Natural killer cell (primary cell): Measurements from ENCODE around the gene APLF. TPM values are rescaled to one million over a fixed set of nuclear protein-coding genes. Genes with fewer than 3 reads are reported as not detected.
"Not testable (repeated sequence)": the region's sequence is repeated elsewhere in the genome, so short reads cannot be mapped to it uniquely, and the experiment has no call there.

Source experiments
- ATAC-seq, 3 donors: fragments of 150-1000 bp in 2 of 3; fragments of 200-7000 bp in 1 of 3; cut with Tn5 transposase; 1 replicate in 1 of 3; 2 replicates in 2 of 3; pipeline ENCODE4 v1.10.0; 2021; ENCODE audit warnings: mild to moderate bottlenecking in 2 of 3, moderate library complexity in 2 of 3
- DNase-seq, 2 donors: peaks; one replicate each; pipeline versions ENCODE4 v3.0.0 to v3.0.0-alpha.2; 2013 to 2021; ENCODE audit warnings: mixed read lengths in 1 of 2
- H3K27ac ChIP-seq: one replicate; pipeline ENCODE4 v1.5.1; 2013; ENCODE audit warnings: mild to moderate bottlenecking, low read length
- H3K27me3 ChIP-seq: one replicate; pipeline ENCODE4 v1.6.1; 2013; ENCODE audit warnings: low read length; ENCODE audit not compliant: control insufficient read depth, insufficient read depth
- H3K36me3 ChIP-seq: one replicate; pipeline ENCODE4 v1.6.1; 2013; ENCODE audit warnings: low read length; ENCODE audit not compliant: control insufficient read depth, insufficient read depth
- H3K4me1 ChIP-seq: one replicate; pipeline ENCODE4 v1.6.1; 2013; ENCODE audit warnings: low read length; ENCODE audit not compliant: control insufficient read depth, insufficient read depth
- H3K4me3 ChIP-seq: one replicate; pipeline ENCODE4 v1.5.1; 2013; ENCODE audit warnings: low read length
- H3K9me3 ChIP-seq: one replicate; pipeline ENCODE4 v1.6.1; 2013; ENCODE audit warnings: low read length; ENCODE audit not compliant: control insufficient read depth, insufficient read depth
- H3K27ac Mint-ChIP-seq, 2 donors: one replicate each; pipeline ENCODE4 v1.8.0; 2022; ENCODE audit warnings: mild to moderate bottlenecking in 2 of 2, mixed read lengths in 2 of 2, moderate library complexity in 1 of 2
- H3K27me3 Mint-ChIP-seq, 2 donors: one replicate each; pipeline ENCODE4 v1.8.0; 2022; ENCODE audit warnings: low read depth in 2 of 2, mixed read lengths in 2 of 2
- H3K36me3 Mint-ChIP-seq: one replicate; pipeline ENCODE4 v1.8.0; 2022; ENCODE audit warnings: mixed read lengths
- H3K4me1 Mint-ChIP-seq, 2 donors: one replicate each; pipeline ENCODE4 v1.8.0; 2022; ENCODE audit warnings: mixed read lengths in 2 of 2
- H3K4me3 Mint-ChIP-seq: one replicate; pipeline ENCODE4 v1.8.0; 2022; ENCODE audit warnings: mild to moderate bottlenecking, moderate library complexity, mixed read lengths
- H3K9me3 Mint-ChIP-seq, 2 donors: one replicate each; pipeline ENCODE4 v1.8.0; 2022; ENCODE audit warnings: mixed read lengths in 2 of 2
- WGBS: methylation state at CpG from one replicate; pipeline ENCODE4 v1.1.7; 2013; ENCODE audit warnings: missing lambda C conversion rate; ENCODE audit not compliant: insufficient coverage; 5-methylcytosine and 5-hydroxymethylcytosine counted together
- intact Hi-C: fragments of 100-400 bp; cut with micrococcal nuclease; formaldehyde crosslinking; loops from one replicate; pipeline ENCODE4 v1.14.2; 2022
- total RNA-seq, 4 donors: library from RNA; stranded (reverse); fragments of 120-200 nt in 1 of 4; gene quantifications; one replicate each; pipeline versions ENCODE4 v1.2.3 to v1.2.4, GENCODE V29; 2013 to 2022
- TF ChIP-seq, protein P1 (sequence below): fragments of 200-600 bp; IDR thresholded peaks from one replicate; pipeline ENCODE4 v1.8.0; 2022; ENCODE audit warnings: antibody characterized with exemption

The APLF gene
- total RNA-seq, 3 donors from 2014 or later (not counting 1 experiment from before 2014, with no cell fraction given) = 2.2 to 4.3 (median 3.8) TPM

DNA sequence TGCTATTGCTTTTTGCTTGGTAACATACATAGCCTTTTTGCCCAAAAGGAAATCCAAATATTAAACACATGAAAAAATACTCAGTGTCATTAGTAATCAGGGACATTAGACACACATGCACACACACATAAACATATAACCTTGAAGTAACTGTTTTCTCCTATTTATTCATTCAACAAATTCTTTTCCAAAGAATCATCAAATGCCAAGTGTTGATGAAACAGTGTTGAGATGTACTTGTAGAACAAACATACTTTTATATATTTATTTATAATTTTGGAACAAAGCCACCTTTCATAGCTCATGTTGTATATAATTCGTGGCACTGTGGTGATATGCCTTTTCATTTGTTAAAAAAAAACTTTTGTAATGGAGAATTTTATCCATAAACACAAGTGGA lies 81.0 kb downstream of the APLF start:
- no peaks in the 10 kb centered on the region for H3K4me1 Mint-ChIP-seq
- Histone ChIP-seq H3K36me3 (no peaks in the 10 kb centered on the region), H3K27ac (no peak overlapping the region), H3K4me3 (no peak overlapping the region), H3K27me3 (no peaks in the 10 kb centered on the region), H3K9me3 (no peaks in the 10 kb centered on the region), H3K4me1 (no peaks in the 10 kb centered on the region)
- no peak for ATAC-seq
- no peak for DNase-seq
- no peaks in the 10 kb centered on the region for H3K9me3 Mint-ChIP-seq
- H3K4me3 Mint-ChIP-seq = no peak overlapping the region
- no peaks in the 10 kb centered on the region for H3K36me3 Mint-ChIP-seq
- intact Hi-C loops = no loop called here
- H3K27me3 Mint-ChIP-seq = no peaks in the 10 kb centered on the region
- TF ChIP-seq, protein P1, sequence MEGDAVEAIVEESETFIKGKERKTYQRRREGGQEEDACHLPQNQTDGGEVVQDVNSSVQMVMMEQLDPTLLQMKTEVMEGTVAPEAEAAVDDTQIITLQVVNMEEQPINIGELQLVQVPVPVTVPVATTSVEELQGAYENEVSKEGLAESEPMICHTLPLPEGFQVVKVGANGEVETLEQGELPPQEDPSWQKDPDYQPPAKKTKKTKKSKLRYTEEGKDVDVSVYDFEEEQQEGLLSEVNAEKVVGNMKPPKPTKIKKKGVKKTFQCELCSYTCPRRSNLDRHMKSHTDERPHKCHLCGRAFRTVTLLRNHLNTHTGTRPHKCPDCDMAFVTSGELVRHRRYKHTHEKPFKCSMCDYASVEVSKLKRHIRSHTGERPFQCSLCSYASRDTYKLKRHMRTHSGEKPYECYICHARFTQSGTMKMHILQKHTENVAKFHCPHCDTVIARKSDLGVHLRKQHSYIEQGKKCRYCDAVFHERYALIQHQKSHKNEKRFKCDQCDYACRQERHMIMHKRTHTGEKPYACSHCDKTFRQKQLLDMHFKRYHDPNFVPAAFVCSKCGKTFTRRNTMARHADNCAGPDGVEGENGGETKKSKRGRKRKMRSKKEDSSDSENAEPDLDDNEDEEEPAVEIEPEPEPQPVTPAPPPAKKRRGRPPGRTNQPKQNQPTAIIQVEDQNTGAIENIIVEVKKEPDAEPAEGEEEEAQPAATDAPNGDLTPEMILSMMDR = no peak
- WGBS = no CpG with 5 or more reads among the region's 1 CpG
- H3K27ac Mint-ChIP-seq = no peak overlapping the region

DNA sequence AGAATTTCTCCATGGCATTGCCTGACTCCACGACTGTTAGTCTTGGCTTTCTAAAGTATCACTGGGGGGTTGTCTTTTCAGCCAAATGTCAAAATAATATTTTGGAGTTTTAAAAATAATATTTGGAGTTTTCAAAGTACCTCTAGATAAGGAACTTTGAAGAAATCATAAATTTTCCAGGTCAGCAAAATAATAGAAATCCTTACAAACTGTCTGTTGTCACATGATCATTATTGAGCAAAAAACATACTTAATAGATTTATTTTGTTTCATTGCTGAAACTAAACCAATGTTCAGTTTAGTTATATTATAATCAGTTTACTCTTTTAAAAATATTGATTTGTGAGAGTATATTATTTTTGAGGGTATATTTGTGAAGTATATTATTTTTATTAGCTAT lies 85.7 kb downstream of the APLF start:
- intact Hi-C loops = no loop called here
- Mint-ChIP-seq H3K36me3 (no peaks in the 10 kb centered on the region), H3K9me3 (no peaks in the 10 kb centered on the region), H3K27me3 (no peaks in the 10 kb centered on the region), H3K4me1 (no peaks in the 10 kb centered on the region), H3K4me3 (no peak overlapping the region), H3K27ac (no peak overlapping the region)
- no peak overlapping the region for H3K4me3 ChIP-seq
- TF ChIP-seq, protein P1 = no peak
- no peaks in the 10 kb centered on the region for H3K9me3 ChIP-seq
- DNase-seq (no peak), ATAC-seq (no peak)
- WGBS = 100% methylated on average over 1 of the region's 1 CpG
- no peaks in the 10 kb centered on the region for H3K4me1 ChIP-seq
- no peaks in the 10 kb centered on the region for H3K36me3 ChIP-seq
- no peak overlapping the region for H3K27ac ChIP-seq
- H3K27me3 ChIP-seq = no peaks in the 10 kb centered on the region

DNA sequence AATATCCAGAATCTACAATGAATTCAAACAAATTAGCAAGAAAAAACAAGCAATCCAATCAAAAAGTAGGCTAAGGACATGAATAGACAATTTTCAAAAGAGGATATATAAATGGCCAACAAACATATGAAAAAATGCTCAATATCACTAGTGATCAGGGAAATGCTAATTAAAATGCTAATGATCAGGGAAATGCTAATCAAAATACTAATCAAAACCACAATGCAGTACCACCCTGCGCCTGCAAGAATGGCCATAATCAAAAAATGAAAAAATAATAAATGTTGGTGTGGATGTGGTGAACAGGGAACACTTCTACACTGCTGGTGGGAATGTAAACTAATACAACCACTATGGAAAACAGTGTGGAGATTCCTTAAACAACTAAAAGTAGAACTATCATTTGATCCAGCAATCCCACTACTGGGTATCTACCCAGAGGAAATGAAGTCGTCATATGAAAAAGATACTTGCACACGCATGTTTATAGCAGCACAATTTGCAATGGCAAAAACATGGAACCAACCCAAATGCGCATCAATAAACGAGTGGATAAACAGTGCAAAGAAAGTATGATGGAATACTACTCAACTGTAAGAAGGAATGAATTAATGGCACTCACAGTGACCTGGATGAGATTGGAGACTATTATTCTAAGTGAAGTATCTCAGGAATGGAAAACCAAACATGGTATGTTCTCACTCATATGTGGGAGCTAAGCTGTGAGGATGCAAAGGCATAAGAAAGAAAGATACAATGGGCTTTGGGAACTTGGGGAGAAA lies 88.2 kb downstream of the APLF start:
- H3K4me1 Mint-ChIP-seq, H3K9me3 Mint-ChIP-seq, H3K36me3 Mint-ChIP-seq, H3K4me3 Mint-ChIP-seq, H3K27ac ChIP-seq, H3K4me3 ChIP-seq, H3K27me3 ChIP-seq, H3K27ac Mint-ChIP-seq, H3K9me3 ChIP-seq, ATAC-seq, H3K4me1 ChIP-seq, intact Hi-C loops, H3K36me3 ChIP-seq, DNase-seq: not testable (repeated sequence)
- 97% methylated on average over 4 of the region's 5 CpGs for WGBS
- peaks cover 4 to 13% of the 10 kb centered on the region in 2 donors for H3K27me3 Mint-ChIP-seq

DNA sequence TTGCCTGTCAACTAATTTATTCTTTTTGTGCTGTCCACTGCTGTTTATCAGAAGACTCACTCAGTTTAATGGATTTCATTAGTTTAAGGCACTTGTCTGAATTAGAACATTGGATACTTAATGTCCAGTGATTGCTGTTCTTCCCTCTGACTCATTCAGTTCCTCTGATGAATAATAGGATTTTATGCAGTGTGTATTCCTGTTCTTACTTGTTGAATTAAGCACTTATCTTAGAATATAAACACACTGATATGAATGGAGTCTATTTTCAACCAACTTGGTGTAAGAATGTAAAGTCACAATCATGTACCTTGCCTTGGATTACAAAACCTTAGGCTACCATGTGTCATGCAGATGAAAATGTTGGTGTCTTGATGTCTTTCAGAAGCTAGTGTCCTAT lies 89.0 kb downstream of the APLF start:
- Histone ChIP-seq H3K4me3 (no peak overlapping the region), H3K27me3 (no peaks in the 10 kb centered on the region), H3K9me3 (no peaks in the 10 kb centered on the region), H3K4me1 (no peaks in the 10 kb centered on the region), H3K27ac (no peak overlapping the region), H3K36me3 (no peaks in the 10 kb centered on the region)
- no peak for DNase-seq
- H3K27me3 Mint-ChIP-seq = peaks cover 4 to 13% of the 10 kb centered on the region in 2 donors
- H3K36me3 Mint-ChIP-seq = no peaks in the 10 kb centered on the region
- TF ChIP-seq, protein P1 = no peak
- no peak overlapping the region for H3K4me3 Mint-ChIP-seq
- H3K27ac Mint-ChIP-seq = no peak overlapping the region
- H3K9me3 Mint-ChIP-seq = no peaks in the 10 kb centered on the region
- no peaks in the 10 kb centered on the region for H3K4me1 Mint-ChIP-seq
- no peak for ATAC-seq
- intact Hi-C loops = no loop called here
